HG03097 (cell line): Measurements from ENCODE around the gene BTG2.
A peak's percentile ranks its signal among the peaks of the same experiment; 100 is the strongest.

Experiments used
- ATAC-seq: cut with Tn5 transposase; IDR thresholded peaks from one replicate; pipeline ENCODE4 v1.9.1; 2021; ENCODE audit not compliant: unreplicated experiment, low FRiP score

Gene BTG2

DNA sequence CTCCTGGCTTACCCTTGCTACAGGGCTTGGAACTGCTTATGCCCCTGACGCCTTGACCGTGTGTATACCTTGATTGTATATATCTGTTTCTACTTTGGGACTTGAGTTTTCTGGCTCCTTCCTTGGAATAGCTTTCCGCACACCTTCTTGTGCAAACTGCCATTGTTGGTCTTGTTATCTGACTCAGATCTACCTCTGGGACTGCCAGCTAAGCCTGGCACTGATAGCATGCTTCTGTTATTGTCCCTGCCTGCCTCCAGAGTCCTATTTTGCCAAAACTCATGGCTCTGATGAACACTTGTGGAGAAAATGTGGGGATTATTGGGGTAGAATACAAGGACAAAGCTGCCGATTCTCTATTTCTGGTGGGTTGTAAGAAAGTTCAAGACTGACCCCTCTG, 30.2 kb downstream of the BTG2 start:
- ATAC-seq: no peak

DNA sequence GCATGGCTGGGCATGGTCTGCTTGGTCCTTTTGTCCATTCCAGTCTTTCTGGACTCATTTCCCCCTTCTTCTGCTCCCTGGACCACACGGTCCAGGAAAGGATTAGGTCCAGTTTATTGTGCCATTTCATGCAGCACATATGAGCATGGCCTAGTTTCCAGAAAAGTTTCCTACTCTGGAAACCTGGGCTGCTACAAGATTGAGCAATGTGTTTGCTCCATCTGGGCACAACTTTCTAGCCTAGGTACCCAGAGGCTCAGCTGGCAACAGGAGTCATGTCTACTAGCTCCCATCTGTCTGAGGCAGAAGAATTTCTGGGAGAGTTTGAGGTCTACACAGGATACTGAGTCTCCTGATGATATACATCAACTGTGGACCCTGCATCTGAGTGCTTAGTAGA, 30.8 kb downstream of the BTG2 start:
- ATAC-seq: no peak

DNA sequence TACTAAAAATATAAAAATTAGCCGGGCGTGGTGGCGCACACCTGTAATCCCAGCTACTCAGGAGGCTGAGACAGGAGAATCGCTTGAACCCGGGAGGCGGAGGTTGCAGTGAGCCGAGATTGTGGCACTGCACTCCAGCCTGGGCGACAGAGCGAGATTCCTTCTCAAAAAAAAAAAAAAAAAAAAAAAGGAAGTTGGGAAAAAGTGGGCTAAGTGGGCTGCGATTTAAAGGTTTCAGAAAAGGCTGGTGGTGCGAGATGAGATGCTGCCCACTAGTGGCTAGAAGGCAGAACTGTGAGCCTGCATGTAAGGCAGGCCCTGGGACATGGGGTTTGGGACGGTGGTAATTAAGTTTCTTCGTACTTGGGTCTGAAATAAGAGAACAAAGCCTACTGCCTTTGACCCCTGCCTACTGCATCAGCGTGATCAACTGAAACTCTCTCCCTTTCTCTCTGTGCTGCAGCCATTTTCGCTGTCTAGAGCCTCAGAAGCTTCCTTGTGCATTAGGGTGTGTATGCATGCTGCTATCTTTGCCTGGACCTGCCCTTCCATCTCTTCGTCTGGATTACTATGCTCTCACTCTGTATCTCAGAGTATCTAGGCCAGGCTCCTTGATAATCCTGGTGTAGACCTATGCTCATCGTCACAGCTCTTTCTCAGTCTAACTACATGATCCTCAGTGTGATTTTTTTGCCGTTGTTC, 33.2 kb downstream of the BTG2 start:
- no peak for ATAC-seq

DNA sequence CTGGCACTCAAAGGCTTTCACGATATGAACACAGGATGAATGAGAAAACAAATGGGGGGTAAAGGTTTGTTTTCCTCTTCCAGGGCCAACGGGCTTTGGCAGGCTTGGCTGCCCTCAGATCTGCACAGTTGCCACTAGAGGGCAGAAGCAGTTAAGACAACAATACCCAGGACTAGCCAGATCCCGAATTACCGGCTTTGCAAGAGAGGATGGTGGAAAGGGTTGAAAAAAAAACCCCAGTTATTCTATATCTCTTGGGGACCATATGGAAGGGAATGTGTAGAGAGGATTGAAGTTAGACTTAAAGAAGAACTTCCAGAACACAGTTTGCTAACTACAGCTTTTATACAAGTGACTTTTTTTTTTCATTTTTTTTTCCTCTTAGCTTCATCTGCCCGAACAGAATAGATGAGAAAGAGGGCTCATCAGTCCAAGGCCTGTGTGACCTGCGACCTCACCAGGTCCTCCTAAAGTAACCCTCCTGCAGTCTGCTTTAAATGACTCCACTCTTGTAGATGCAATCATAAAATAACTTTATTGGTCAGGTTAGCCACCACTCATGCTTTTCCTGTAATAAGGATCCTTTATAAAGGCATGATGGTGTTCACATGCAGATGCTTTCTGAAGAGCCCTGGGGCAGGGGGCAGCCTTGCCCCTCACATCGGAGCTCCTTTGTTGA, 34.9 kb downstream of the BTG2 start:
- ATAC-seq: no peak

DNA sequence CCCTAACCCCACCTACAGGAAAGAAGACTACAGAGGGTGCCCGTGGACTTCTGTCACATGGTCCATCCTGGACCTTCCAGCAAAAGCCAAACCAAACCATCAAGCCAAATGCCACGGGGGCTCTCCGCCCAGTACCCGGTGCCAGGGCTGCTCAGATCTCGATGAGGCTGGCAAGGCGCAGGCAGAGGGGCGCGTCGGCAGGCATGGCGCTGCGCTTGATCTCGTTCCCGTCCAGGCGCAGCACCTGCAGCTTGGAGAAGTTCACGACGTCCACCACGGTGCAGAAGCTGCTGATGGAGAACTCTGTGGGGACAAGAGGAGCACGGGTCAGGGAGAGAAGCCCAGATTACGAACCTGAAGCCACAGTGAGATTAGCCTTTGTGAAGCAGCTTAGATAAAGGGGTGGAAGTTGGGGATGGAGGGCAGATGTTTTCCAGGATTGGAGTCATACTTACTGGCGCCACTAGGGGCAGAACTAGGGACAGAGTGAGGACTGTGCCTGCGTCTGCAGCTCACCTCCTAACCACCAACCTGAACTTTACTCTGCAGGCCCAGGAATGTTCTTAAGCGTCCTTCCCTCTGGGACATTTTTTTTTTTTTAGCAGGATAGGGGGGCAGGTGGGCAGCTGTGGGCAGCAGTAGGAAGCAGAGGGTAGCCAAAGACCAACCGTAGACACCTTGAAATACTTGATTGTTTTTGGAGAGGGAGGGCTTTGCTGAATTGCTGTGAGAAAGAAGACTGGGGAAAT, 37.0 kb downstream of the BTG2 start:
- ATAC-seq: peak; percentile 54

DNA sequence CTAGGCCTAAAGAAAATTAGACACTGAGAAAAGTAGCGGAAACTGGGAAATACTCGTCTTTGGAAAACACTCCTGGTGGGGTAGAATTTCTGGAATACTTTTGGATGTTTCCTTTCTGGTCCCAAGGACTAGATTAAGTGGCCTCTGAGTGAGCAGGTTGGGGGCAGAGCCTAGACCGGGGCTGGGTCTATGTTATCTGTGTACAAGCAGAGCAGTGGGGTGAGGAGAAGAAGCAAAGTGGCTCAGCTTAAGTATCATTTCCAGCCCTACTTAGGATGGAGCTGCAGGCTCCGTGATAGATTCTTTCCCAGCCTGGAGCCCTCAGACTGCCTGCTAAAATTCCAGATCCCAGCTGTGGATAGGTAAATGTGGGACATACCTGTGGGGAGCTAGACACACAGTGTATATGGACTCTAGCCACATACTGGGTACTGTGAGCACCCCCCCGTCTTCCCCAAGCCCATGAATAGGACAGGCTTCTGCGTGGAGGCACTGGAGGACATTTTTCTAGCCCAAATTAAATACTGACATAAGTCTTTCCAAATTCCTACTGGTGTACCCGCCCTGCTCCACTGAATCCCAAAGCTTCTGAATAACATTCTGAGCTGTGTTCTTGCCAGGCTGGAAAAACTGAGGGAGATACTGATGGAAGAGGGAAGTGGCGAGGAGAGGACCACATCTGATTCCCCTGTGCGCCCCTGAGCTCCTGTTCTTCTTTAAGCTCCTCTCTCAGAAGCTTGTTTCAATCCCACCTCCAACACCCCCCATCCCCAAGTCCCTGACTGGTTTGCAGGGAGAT, 38.8 kb downstream of the BTG2 start:
- no peak for ATAC-seq

DNA sequence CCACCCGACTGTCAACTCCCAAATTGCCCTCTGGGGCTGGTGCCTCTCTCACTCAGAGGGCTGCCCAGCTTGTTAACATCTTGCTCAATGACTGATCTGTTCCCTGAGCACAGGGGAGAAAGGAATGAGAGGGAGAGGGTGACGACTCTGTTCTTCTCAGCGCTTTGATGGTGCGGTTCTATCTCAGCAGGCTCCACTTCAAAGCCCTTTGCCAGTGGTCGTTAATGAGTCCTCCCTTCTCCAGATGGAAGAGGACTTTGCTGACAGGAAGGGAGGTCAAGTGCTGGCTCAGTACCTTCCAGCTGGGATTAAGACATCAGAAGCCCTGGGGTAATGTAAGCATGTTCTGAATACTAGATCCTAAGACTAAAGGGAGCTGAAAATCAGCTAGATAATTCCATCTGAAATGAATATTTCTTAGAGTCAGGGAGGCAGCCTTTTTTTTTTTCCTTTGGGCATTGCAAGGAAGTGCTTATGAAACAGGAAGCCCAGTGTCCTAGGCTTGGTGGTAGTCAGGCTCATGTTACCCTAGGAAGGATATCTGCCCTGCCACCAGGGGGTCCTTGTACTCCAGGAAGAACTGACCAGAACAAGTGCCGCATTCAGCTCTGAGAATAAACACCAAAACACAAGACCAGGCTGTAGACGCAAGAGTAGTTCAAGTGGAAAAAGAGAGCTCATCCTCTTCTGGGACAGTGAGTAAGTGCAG, 40.9 kb downstream of the BTG2 start:
- no peak for ATAC-seq

DNA sequence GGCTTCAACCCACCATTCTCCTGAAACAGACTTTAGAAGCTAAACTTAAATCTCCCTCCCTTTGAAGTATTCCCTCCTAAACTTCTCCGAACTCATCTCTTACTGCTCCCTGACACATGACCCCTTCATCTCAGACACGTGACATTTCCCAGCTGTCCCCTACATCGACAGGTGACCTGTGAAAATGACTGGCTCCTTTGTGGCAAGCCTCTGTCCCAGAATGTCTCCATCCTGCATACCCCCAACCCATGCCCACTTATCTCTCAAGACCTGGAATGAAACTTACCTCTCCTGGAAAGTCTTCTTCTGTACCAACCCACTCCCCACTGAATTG, 41.4 kb downstream of the BTG2 start:
- no peak for ATAC-seq

DNA sequence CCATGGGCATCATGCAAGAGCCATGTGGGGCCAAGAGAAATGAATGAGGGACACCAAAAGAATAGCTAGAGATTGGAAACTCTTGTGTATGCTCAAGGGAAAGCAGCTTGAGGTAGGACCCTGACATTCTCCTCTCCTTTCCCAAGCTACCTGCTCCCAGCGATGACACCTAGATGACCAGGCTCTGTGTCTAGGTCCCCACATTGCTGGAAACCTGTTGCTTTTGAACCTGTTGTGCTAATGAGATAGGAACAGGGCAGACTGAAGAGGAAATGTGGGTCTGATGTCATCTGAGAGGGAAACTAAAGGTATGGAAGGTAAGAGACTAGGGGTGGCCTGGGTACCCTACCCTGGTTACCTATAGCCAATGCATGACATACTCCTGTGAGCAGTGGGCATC, 43.8 kb downstream of the BTG2 start:
- ATAC-seq: no peak

DNA sequence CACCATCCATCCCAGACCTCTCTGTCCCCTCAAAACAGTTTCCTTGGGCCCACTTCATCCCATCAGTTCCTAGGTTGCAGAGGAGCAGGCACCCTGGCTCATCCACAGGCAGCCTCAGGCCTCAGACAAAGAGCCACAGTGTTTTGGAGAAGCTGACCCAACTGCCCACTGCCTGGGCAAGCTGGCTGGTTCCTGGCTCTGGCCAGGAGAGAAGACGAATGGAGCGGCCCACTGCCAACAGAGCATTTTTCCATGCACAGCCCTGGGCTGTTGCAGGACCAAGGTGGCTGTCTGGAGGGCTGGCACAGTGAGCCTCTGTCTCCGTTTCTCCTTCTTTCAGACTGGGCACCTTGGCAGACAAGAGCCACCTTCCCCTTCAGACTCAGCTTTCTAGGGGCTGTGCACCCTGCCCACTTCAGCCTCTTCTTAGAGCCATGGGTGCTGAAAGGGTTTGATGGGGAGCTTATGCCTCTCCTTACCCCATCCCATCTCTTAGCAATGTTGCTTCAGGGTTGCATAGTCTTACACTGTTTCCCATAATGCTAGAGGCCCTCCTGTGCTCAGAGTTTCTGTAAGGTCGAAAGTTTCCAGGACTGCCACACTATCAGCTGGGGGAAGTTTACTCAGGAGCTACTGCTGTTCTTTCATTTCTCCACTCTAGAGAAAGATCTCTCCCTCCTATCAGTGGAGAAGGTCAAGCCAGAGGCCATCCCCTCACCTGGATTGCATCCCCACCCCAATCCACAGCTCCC, 44.6 kb downstream of the BTG2 start:
- no peak for ATAC-seq

DNA sequence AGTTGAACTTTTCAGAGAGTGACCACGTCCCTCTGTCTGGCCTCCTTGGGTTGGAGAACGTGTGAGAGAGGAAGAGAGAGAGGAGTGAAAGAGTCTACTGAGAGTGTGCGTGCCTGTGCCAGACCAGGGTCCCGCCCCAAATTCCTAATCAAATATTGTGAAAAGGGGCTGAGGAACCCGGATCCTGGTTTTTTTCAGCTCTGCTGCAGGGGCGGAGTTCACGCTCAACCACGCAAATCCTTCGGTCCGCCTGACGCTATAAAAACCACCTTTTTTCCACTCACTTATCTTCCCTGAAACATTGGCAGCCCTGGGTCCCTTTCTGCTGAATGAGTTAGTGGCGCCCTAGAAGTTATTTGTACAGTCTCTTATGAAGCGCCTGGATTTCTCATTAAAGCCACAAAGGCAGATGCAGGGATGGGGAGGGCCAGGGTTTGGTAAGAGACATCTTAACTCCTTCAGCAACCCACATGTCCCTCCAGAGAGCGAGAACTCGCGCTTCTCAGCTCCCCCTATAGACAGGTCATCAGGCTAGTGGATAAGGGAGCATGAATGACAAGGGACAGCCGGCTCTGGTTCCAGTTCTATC, 45.8 kb downstream of the BTG2 start, which contains the start of gene FMOD:
Gene FMOD (minus strand): TSS at position 86 of the 589 bp plus-strand sequence. CDS start 2,852 bp downstream, outside the sequence.
- no peak for ATAC-seq

DNA sequence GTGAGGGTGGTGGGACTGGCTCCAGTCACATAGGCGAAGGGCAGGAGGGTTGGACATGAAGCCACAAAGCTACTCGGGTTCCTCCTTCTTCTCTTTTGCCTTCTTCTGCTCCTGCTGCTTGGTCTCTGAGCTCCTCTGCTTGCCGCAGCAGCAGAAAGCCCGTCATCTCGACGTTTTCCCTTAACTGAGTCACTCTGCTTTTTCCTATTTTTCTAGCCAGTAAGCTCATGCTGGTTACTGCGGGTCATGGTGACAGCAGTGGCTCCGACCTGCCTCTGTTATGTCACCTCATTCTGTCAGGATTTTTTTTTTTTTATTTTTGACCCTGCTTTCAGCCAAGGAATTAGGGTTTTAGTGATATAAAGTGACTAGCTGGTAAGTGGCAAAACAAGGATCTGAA, 48.2 kb downstream of the BTG2 start:
- ATAC-seq: no peak

DNA sequence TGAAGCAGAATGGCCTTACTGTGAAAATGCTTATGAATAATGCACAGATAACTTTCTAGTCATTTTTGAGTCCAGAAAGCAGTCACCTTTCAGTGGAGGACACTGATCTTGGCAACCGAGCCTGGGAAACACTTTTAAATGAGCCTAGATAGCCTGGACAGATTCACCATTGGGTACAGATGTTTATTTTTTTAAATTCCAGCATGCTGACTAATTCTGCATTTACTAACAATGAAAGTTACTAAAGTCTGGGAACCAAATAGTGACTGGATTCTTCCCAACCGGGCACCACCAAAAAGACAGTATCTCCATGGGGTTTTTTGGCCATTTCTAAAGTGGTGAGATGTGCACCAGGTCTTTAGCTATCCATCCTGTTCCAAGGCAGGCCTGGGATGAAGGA, 48.9 kb downstream of the BTG2 start:
- ATAC-seq: no peak

DNA sequence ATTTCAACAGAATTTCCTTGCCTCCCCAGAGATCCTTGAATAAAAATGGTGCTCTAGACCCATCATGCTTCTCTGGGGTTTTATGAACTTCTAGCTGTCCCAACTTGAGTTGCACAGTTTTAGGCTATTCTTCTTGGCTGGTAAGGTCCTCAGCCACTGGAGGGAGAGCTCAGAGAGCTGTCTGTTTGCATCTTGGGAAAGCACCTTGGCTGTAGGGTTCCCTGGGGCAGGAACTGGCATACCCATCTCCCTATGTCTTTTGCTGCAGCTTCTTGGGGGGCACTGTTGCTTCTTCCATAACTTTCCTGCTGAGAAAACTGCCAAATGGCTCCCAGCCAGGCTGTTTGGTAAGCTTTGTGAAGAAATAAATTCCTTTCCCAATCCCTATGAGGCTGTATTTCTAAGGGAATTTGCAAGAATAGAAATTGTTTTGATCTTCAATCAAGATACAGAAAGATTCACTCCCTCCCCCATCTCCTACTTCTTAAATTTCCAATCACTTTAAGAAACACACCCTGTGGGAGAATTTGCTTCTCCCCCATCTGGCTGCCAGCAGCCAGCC, 53.8 kb downstream of the BTG2 start:
- ATAC-seq: no peak
